WTC11 (cell line): Measurements from ENCODE around the gene TUBE1.

Experiments
- CREM ChIP-seq: sonication (generic); formaldehyde crosslinking; IDR thresholded peaks from 2 replicates; pipeline ENCODE4 v1.8.1; 2022; ENCODE audit warnings: mild to moderate bottlenecking, missing genetic modification reagents, moderate library complexity
- FOXP1 ChIP-seq: sonication (generic); formaldehyde crosslinking; IDR thresholded peaks from 2 replicates; pipeline ENCODE4 v1.8.0; 2022; ENCODE audit warnings: missing genetic modification reagents, mild to moderate bottlenecking, moderate library complexity, borderline replicate concordance
- GABPB1 ChIP-seq: sonication (generic); formaldehyde crosslinking; IDR thresholded peaks from 2 replicates; pipeline ENCODE4 v1.8.1; 2023; ENCODE audit warnings: mild to moderate bottlenecking, missing genetic modification reagents
- KAT7 ChIP-seq: sonication (generic); formaldehyde crosslinking; IDR thresholded peaks from 2 replicates; pipeline ENCODE4 v1.8.1; 2023; ENCODE audit warnings: missing genetic modification reagents, mild to moderate bottlenecking, borderline replicate concordance
- SP1 ChIP-seq: sonication (generic); formaldehyde crosslinking; conservative IDR thresholded peaks from 2 replicates; pipeline ENCODE4 v1.8.1; 2022; ENCODE audit warnings: missing genetic modification reagents
- TF ChIP-seq, protein P1 (sequence below): sonication (generic); formaldehyde crosslinking; IDR thresholded peaks from 2 replicates; pipeline ENCODE4 v1.8.1; 2022; ENCODE audit warnings: low read depth, missing genetic modification reagents, borderline replicate concordance
- TF ChIP-seq, protein P2 (sequence below): fragments of 200-600 bp; IDR thresholded peaks from 2 replicates; pipeline ENCODE4 v1.8.0; 2022; ENCODE audit warnings: antibody characterized with exemption
- TF ChIP-seq, protein P3 (sequence below): sonication (generic); formaldehyde crosslinking; IDR thresholded peaks from 2 replicates; pipeline ENCODE4 v1.8.1; 2022; ENCODE audit warnings: low read depth, mild to moderate bottlenecking, moderate library complexity, missing genetic modification reagents, borderline replicate concordance

DNA sequence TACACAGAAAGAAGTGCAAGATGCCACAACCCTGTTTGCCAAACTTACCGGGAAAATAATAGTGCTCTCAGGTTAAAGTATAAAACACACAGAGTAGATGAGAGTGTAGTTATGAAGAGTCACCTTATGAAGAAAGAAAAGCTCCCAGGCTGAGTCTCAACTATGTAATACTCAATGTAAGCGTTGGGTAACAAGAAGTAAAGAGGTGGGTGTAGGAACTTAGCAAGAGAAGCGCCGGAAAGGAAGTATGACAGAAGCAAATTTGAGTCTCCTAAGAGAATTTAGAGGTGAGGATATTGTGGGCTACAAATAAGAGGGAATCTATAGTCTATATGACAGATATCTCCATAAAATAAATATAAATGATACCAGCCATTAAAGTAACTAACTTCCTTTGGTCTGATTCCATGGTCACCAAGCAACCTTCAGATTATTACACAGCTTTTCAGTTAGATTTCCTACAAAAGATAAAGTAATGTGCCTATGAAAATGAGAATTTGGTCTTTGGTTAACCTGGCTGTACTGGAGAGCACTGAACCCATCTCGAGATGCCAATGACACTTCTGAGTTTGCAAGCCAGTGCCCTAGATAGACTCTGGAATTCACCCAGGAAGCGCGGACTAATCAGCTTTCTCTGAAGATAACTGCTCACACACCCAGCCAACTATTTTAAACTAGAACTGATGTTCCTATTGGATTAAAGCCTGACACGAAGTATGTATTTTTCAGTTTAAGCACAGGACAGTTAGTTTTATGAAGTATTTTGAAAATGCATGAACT, 1.8 kb downstream of the TUBE1 start:
- TF ChIP-seq SP1 (CRISPR knock-in tag) (no peak), KAT7 (CRISPR knock-in tag) (no peak), GABPB1 (CRISPR knock-in tag) (no peak), FOXP1 (CRISPR knock-in tag) (no peak), CREM (CRISPR knock-in tag) (no peak)
- TF ChIP-seq, protein P1, sequence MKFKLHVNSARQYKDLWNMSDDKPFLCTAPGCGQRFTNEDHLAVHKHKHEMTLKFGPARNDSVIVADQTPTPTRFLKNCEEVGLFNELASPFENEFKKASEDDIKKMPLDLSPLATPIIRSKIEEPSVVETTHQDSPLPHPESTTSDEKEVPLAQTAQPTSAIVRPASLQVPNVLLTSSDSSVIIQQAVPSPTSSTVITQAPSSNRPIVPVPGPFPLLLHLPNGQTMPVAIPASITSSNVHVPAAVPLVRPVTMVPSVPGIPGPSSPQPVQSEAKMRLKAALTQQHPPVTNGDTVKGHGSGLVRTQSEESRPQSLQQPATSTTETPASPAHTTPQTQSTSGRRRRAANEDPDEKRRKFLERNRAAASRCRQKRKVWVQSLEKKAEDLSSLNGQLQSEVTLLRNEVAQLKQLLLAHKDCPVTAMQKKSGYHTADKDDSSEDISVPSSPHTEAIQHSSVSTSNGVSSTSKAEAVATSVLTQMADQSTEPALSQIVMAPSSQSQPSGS (CRISPR knock-in tag): no peak
- TF ChIP-seq, protein P2, sequence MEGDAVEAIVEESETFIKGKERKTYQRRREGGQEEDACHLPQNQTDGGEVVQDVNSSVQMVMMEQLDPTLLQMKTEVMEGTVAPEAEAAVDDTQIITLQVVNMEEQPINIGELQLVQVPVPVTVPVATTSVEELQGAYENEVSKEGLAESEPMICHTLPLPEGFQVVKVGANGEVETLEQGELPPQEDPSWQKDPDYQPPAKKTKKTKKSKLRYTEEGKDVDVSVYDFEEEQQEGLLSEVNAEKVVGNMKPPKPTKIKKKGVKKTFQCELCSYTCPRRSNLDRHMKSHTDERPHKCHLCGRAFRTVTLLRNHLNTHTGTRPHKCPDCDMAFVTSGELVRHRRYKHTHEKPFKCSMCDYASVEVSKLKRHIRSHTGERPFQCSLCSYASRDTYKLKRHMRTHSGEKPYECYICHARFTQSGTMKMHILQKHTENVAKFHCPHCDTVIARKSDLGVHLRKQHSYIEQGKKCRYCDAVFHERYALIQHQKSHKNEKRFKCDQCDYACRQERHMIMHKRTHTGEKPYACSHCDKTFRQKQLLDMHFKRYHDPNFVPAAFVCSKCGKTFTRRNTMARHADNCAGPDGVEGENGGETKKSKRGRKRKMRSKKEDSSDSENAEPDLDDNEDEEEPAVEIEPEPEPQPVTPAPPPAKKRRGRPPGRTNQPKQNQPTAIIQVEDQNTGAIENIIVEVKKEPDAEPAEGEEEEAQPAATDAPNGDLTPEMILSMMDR: no peak
- TF ChIP-seq, protein P3, sequence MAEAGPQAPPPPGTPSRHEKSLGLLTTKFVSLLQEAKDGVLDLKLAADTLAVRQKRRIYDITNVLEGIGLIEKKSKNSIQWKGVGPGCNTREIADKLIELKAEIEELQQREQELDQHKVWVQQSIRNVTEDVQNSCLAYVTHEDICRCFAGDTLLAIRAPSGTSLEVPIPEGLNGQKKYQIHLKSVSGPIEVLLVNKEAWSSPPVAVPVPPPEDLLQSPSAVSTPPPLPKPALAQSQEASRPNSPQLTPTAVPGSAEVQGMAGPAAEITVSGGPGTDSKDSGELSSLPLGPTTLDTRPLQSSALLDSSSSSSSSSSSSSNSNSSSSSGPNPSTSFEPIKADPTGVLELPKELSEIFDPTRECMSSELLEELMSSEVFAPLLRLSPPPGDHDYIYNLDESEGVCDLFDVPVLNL (CRISPR knock-in tag): no peak
